ENCODE measurements around the gene ARMC2. TPM values are rescaled to one million over a fixed set of nuclear protein-coding genes. Genes with fewer than 3 reads are reported as not detected.

Gene ARMC2
- total and polyA plus RNA-seq, 2 donors (not counting 3 experiments of a cell fraction or from before 2014, with no cell fraction given): 1.7 to 3.7 TPM

- ChIA-PET POLR2A (no interaction called here), CTCF (interaction anchor here (0.9 to 2.4 kb wide), 2 partner anchors 12 to 108 kb away, joined by 3 to 16 read pairs; no protein-coding TSS in a partner anchor)
- no peaks in the 10 kb centered on the region for H3K79me2 ChIP-seq (ENCODE audit: control insufficient read depth, insufficient read depth, low read length)
- no peak overlapping the region for H3K4me2 ChIP-seq (ENCODE audit: insufficient read depth, low read length)
- no peaks in the 10 kb centered on the region for H3K9me1 ChIP-seq (replicated peaks; ENCODE audit: control insufficient read depth, extremely low read depth, insufficient read depth, low read length)
- no peak for DNase-seq (ENCODE audit: low read depth, low spot score)
- no peak for FAIRE-seq
- intact Hi-C loops (cut with micrococcal nuclease): loop anchor here (1.0 to 5.0 kb wide), 2 partner anchors 10 to 478 kb away; partner anchors contain the start of gene CD164
- TF ChIP-seq CTCF (IDR thresholded peaks at IDR 0.05; ENCODE audit: extremely low read depth in 1 of 2, insufficient read depth in 1 of 2, low read depth in 1 of 2, low read length in 2 of 2) (no peak), MYC (IDR thresholded peaks at IDR 0.05; ENCODE audit: low read depth, low read length) (no peak), MAX (IDR thresholded peaks at IDR 0.05; ENCODE audit: insufficient read depth, insufficient read length) (no peak), FOS (IDR thresholded peaks at IDR 0.05; ENCODE audit: borderline replicate concordance, insufficient read depth, low read length) (no peak), GATA2 (IDR thresholded peaks at IDR 0.05; ENCODE audit: insufficient read depth, insufficient read length, low read depth, low read length) (no peak), JUN (IDR thresholded peaks at IDR 0.05; ENCODE audit: borderline replicate concordance, insufficient read depth, insufficient read length, low read depth) (no peak), EZH2 (IDR thresholded peaks at IDR 0.05; ENCODE audit: borderline replicate concordance, low read depth, low read length, severe bottlenecking) (no peak), POLR2AphosphoS5 (IDR thresholded peaks at IDR 0.05; ENCODE audit: insufficient read depth, low read depth, low read length) (no peak), POLR2A (IDR thresholded peaks at IDR 0.05; ENCODE audit: low read depth, low read length) (no peak)
- H3K9me3 ChIP-seq (replicated peaks; ENCODE audit: control insufficient read depth, insufficient read depth, low read length): no peaks in the 10 kb centered on the region
- H3K27me3 ChIP-seq (ENCODE audit: control insufficient read depth in 2 of 2, insufficient read depth in 2 of 2, low read length in 2 of 2): no peaks in the 10 kb centered on the region
- H3K36me3 ChIP-seq (ENCODE audit: control insufficient read depth in 2 of 2, extremely low read depth in 1 of 2, insufficient read depth in 2 of 2, low read length in 2 of 2): no peaks in the 10 kb centered on the region
- H3K4me3 ChIP-seq (replicated peaks in 1 of 3; ENCODE audit: insufficient read depth in 1 of 3, low read depth in 1 of 3, low read length in 3 of 3): no peak overlapping the region
- BruUV-seq (replicated peaks): no TSS peak
- dilution Hi-C loops (cut with MboI; ENCODE audit: extremely low pct_ligation_motif_present, low sequenced_read_pairs): no loop called here
- H4K20me1 ChIP-seq (replicated peaks; ENCODE audit: control insufficient read depth, extremely low read depth, insufficient read depth, low read length): no peaks in the 10 kb centered on the region
- H3K9ac ChIP-seq (replicated peaks; ENCODE audit: extremely low read depth, insufficient read depth, low read length): no peak overlapping the region
- no peak overlapping the region for H2AFZ ChIP-seq (ENCODE audit: low read depth, low read length)
- no peak overlapping the region for H3K27ac ChIP-seq (ENCODE audit: insufficient read depth, low read depth, low read length)
- H3K4me1 ChIP-seq (ENCODE audit: control insufficient read depth, extremely low read depth, insufficient read depth, low read length): peaks cover 15% of the 10 kb centered on the region
Measured at GRCh38 chr6:108904741-108905140, 56.5 kb downstream of the ARMC2 start.
